Rectal smooth muscle tissue (tissue), 1 donor: ENCODE results near the gene C5orf15.

Experiments
- H3K27ac ChIP-seq: one replicate; pipeline ENCODE4 v1.7.0; 2013; ENCODE audit warnings: low read depth, low read length, inconsistent platforms
- H3K27me3 ChIP-seq: one replicate; pipeline ENCODE4 v1.7.0; 2013; ENCODE audit warnings: low read length; ENCODE audit not compliant: control insufficient read depth, insufficient read depth
- H3K36me3 ChIP-seq: one replicate; pipeline ENCODE4 v1.7.0; 2013; ENCODE audit warnings: low read length; ENCODE audit not compliant: control insufficient read depth, insufficient read depth
- H3K4me1 ChIP-seq: one replicate; pipeline ENCODE4 v1.7.0; 2013; ENCODE audit warnings: low read length; ENCODE audit not compliant: control insufficient read depth, insufficient read depth
- H3K4me3 ChIP-seq: one replicate; pipeline ENCODE4 v1.7.0; 2013; ENCODE audit warnings: low read length
- H3K9ac ChIP-seq: one replicate; pipeline ENCODE4 v1.7.0; 2013; ENCODE audit warnings: low read length

The C5orf15 gene

GRCh38 chr5:133950821-133951612 lies 17.4 kb downstream of the C5orf15 start:
- Histone ChIP-seq H3K9ac (no peak overlapping the region), H3K27ac (no peak overlapping the region), H3K4me3 (no peak overlapping the region), H3K36me3 (no peaks in the 10 kb centered on the region), H3K27me3 (no peaks in the 10 kb centered on the region), H3K4me1 (peaks cover 3% of the 10 kb centered on the region)

DNA sequence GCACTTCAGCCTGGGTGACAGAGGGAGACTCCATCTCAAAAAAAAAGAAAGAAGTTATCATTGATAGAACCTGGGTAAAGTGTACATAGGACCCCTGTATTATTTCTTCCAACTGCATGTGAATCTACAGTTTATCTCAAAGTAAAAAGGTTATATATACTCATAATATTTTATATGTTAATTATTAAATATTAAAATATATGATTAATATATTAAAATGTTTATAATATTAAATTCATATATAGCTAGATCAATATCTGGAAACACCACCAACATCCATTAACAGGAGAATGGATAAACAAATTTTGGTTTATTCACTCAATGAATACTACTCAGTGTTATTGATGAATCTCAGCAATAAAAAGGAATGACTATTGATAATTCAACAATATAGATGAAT lies 19.7 kb downstream of the C5orf15 start:
- H3K27me3 ChIP-seq: no peaks in the 10 kb centered on the region
- H3K4me1 ChIP-seq: peaks cover 3% of the 10 kb centered on the region
- no peak overlapping the region for H3K4me3 ChIP-seq
- H3K36me3 ChIP-seq: no peaks in the 10 kb centered on the region
- no peak overlapping the region for H3K27ac ChIP-seq
- no peak overlapping the region for H3K9ac ChIP-seq

GRCh38 chr5:133947431-133947841 lies 21.0 kb downstream of the C5orf15 start:
- H3K27ac ChIP-seq: no peak overlapping the region
- H3K9ac ChIP-seq: no peak overlapping the region
- H3K36me3 ChIP-seq: no peaks in the 10 kb centered on the region
- no peaks in the 10 kb centered on the region for H3K27me3 ChIP-seq
- H3K4me1 ChIP-seq: peaks cover 3% of the 10 kb centered on the region
- H3K4me3 ChIP-seq: no peak overlapping the region

DNA sequence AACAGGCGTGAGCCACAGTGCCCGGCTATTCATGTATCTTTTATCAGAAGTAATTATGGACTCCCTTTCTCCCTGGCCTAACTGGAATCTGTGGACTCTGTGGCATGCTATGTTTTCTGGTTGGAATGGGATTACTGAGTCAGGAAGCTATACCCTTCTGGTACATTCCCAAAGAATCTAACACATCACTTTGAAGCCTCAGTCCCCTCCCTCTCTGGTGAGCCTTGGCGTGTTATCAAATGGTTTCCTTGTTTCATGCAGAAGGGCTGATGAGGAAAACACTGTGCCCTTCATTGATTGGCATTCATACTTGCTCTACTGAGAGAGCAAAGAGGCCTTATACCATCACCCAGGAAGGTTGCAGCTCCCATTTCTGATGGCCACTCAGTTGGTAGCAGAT lies 22.9 kb downstream of the C5orf15 start:
- Histone ChIP-seq H3K9ac (no peak overlapping the region), H3K4me3 (no peak overlapping the region), H3K36me3 (no peaks in the 10 kb centered on the region), H3K27me3 (no peaks in the 10 kb centered on the region), H3K27ac (no peak overlapping the region), H3K4me1 (peaks cover 3% of the 10 kb centered on the region)

DNA sequence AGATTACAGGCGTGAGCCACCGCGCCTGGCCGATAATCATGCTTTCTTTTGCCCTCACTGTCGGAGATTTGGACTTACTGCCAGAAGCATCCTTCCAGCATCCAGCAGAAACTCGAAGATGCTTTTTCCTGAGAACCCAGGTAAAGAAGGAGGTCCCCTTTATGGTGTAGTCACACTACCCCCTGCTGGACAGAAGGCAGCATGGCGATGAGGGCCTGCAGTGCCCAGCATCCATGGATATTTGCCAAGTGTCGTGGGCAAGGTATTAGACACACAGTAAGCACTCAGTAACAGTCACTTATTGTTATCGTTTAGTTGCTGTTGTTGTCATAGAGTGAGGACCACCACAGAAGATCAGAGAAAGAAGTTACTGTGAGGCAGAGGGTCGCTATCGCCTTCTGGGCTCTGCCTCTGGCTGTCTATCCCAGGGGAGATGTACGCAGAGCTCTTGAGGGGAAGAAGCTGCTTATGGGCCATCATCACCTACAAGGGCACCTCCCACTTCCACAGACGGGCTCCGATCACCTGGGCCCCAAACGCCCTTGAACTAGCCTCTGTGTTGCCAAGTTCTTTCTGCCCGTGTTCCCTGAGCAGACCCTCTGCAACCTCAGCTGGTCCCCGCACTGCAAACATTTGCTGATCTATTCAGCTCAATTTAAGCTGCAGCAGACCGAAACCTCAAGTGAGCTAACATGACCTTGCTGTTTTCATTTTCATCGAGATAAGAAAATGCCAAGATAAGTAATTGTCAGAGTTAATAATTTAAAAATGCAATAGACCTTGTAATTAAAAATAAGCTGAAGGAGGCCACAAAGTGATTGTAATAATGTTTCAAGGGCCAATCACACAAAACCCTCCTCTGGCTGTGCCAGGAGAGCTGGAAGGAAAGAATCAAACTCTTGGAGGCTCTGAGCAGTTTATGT lies 23.9 kb downstream of the C5orf15 start:
- H3K36me3 ChIP-seq: no peaks in the 10 kb centered on the region
- peaks cover 3% of the 10 kb centered on the region for H3K4me1 ChIP-seq
- no peak overlapping the region for H3K9ac ChIP-seq
- no peak overlapping the region for H3K4me3 ChIP-seq
- H3K27me3 ChIP-seq: no peaks in the 10 kb centered on the region
- H3K27ac ChIP-seq: no peak overlapping the region

DNA sequence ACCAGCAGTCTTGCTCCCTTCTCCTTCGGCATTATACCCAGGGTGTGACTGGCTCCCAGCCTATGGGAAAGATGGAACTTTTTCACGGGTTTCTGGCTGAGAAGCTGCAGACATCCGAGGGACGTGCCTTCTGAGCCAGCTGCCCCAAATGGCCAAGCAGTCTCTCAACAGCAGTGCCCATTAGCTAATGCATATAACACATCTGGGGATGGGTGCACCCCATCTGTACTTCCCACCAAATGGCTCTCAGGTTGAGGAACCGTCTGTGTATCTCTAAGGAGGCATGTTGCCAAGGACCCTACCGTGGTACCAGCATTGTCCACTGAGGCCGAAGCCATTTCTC lies 25.0 kb downstream of the C5orf15 start:
- Histone ChIP-seq H3K4me1 (peaks cover 3% of the 10 kb centered on the region), H3K27ac (no peak overlapping the region), H3K36me3 (no peaks in the 10 kb centered on the region), H3K27me3 (no peaks in the 10 kb centered on the region), H3K4me3 (no peak overlapping the region), H3K9ac (no peak overlapping the region)

- Histone ChIP-seq H3K9ac (no peak overlapping the region), H3K27me3 (no peaks in the 10 kb centered on the region), H3K4me3 (no peak overlapping the region), H3K27ac (no peak overlapping the region), H3K4me1 (peaks cover 3% of the 10 kb centered on the region), H3K36me3 (no peaks in the 10 kb centered on the region)
Observed at GRCh38 chr5:133942614-133943474, 25.6 kb downstream of the C5orf15 start.

- no peak overlapping the region for H3K9ac ChIP-seq
Observed at GRCh38 chr5:133941456-133942196, 26.8 kb downstream of the C5orf15 start.

DNA sequence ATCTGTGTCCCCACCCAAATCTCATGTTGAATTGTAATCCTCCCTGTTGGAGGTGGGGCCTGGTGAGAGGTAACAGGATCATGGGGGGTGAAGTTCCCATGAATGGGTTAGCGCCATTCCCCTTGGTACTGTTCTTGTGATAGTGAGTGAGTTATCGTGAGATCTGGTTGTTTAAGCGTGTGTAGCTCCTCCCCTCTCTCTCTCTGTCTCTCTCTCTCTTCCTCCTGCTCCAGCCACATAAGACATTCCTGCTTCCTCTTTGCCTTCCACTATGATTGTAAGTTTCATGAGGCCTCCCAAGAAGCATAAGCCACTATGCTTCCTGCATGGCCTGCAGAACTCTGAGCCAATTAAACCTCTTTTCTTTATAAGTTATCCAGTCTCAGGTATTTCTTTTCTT lies 28.8 kb downstream of the C5orf15 start:
- no peaks in the 10 kb centered on the region for H3K36me3 ChIP-seq
- no peaks in the 10 kb centered on the region for H3K27me3 ChIP-seq
- no peak overlapping the region for H3K4me3 ChIP-seq
- no peak overlapping the region for H3K27ac ChIP-seq
- no peaks in the 10 kb centered on the region for H3K4me1 ChIP-seq
- no peak overlapping the region for H3K9ac ChIP-seq

More at GRCh38 chr5:133941456-133942196, 26.8 kb downstream of the C5orf15 start:
- Histone ChIP-seq H3K27ac (no peak overlapping the region), H3K4me1 (no peaks in the 10 kb centered on the region), H3K4me3 (no peak overlapping the region), H3K36me3 (no peaks in the 10 kb centered on the region), H3K27me3 (no peaks in the 10 kb centered on the region)

DNA sequence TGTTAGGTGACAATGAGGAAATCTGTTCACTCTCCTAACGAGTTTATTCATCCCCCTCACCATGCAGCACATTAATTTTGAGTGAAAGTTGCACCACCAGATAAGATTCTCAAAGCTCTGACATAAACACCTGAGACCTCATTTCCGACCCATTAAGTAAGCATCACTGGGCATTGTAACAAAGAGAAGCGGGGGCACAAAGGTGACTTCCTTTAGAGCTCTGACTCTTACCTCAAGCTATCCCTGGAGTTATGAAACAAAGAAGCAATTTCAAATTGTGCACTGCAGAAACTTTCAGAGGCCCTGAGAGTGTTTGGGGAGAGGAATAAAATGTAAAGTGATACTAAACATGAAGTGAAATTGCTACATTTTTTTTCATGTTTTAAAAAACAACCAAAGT lies 29.5 kb downstream of the C5orf15 start:
- Histone ChIP-seq H3K27ac (no peak overlapping the region), H3K27me3 (no peaks in the 10 kb centered on the region), H3K36me3 (no peaks in the 10 kb centered on the region), H3K4me1 (no peaks in the 10 kb centered on the region), H3K4me3 (no peak overlapping the region), H3K9ac (no peak overlapping the region)

GRCh38 chr5:133938039-133938821 lies 30.2 kb downstream of the C5orf15 start:
- H3K27me3 ChIP-seq: no peaks in the 10 kb centered on the region
- H3K4me3 ChIP-seq: no peak overlapping the region
- H3K27ac ChIP-seq: no peak overlapping the region
- no peaks in the 10 kb centered on the region for H3K36me3 ChIP-seq
- H3K4me1 ChIP-seq: no peaks in the 10 kb centered on the region
- H3K9ac ChIP-seq: no peak overlapping the region
